GM10248 (cell line): ENCODE data around the gene AMY2A.
"Not testable (repeated sequence)": the region's sequence is repeated elsewhere in the genome, so short reads cannot be mapped to it uniquely, and the experiment has no call there.

Experiments
- CTCF ChIA-PET: fragments of 300-600 bp; sonication (Branson Sonifier 250); formaldehyde crosslinking; extraction: SDS; loops from one replicate; lab custom pipeline; 2021; ENCODE audit warnings: antibody characterized with exemption; lab: Yijun Ruan, JAX
- POLR2A ChIA-PET: fragments of 350-650 bp; sonication (Branson Sonifier 250); formaldehyde crosslinking; extraction: SDS; loops from one replicate; lab custom pipeline; 2020; ENCODE audit warnings: antibody characterized with exemption; lab: Yijun Ruan, JAX
- DNase-seq: peaks from one replicate; pipeline ENCODE4 v3.0.0; 2012; ENCODE audit errors: extremely low spot score
- CTCF ChIP-seq: IDR thresholded peaks from 2 replicates; pipeline ENCODE4 v1.5.1; 2012; ENCODE audit warnings: mild to moderate bottlenecking, low read depth; ENCODE audit errors: extremely low read depth, missing control alignments, control extremely low read depth

The AMY2A gene

DNA sequence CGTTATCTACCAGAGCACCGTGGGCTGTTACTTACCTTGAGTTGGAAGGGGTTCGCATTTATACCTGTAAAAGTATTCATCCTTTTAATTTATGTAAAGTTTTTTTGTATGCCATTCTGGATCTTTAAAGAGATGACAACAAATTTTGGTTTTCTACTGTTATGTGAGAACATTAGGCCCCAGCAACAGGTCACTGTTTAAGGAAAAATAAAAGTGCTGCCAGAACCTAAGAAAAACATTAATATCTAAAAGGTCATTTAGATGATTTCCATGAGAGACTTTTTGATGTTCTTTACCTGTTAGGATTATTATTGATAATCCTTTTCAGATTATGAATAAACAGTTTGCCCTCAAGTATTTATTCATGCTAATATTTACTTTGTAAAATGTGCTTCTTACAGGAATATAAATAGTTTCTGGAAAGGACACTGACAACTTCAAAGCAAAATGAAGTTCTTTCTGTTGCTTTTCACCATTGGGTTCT, at the start of gene AMY2A:
Gene AMY2A (plus strand): TSS at position 434 of the 484 bp plus-strand sequence. CDS start 14 bp downstream, at position 448.
- DNase-seq, POLR2A ChIA-PET, CTCF ChIA-PET: not testable (repeated sequence)

GRCh38 chr1:103569493-103569892, 47.7 kb upstream of the AMY2A start:
- no peak for TF ChIP-seq CTCF
- POLR2A ChIA-PET, result no interaction called here
- DNase-seq, result no peak
- CTCF ChIA-PET, result no interaction called here

GRCh38 chr1:103571289-103571688, 45.9 kb upstream of the AMY2A start, which contains the start of gene AMY2B:
TSS of gene AMY2B (plus strand) at chr1:103571589. CDS start at chr1:103571603, 14 bp downstream.
- DNase-seq, CTCF ChIA-PET, POLR2A ChIA-PET: not testable (repeated sequence)

DNA sequence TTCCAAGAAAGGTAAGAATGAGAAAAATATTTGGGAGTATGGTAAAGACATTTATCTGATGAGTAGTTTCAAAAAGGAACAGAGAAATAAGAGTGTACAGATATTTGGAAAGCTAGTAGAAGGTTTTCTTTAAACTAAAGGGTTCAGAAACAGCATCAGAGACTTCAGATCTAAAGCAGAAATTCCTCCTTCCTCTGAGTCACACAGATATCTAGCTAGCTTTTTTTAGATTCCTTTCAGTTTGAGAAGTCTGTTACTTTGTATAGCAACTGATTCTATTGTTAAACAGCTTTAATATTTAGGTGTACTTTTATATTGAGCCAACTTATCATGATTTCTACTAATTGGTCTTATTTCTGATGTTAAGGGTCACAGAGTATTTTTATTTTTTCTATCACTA, 41.2 kb upstream of the AMY2A start:
- no peak for DNase-seq
- POLR2A ChIA-PET, result no interaction called here
- TF ChIP-seq CTCF, result no peak
- CTCF ChIA-PET, result interaction anchor here (1.1 kb wide), 1 partner anchor 13 kb away, joined by 3 read pairs; no protein-coding TSS in a partner anchor

- POLR2A ChIA-PET, DNase-seq: not testable (repeated sequence)
- CTCF ChIA-PET, result interaction anchor here (1.1 kb wide), 1 partner anchor 14 kb away, joined by 3 read pairs; no protein-coding TSS in a partner anchor
Observed at GRCh38 chr1:103576784-103577183, 40.4 kb upstream of the AMY2A start.

DNA sequence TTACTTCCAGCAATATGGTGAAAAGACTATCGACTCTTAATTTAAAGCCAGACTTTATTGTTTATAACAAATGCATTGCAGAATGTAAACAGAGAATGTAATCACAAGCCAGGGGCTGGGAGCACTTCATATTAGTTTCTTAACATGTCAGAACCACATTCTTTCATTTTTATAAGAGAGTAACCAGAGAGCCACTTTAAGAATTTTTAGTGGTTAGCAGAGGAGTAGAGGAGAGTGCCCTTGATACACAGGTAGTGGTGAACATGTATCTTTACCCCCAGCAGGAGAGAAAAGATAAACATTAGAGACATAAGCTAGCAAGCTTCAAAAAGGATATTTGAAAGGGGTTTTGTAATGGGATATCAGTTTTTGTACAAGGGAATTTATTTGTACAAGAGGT, 34.8 kb upstream of the AMY2A start:
- TF ChIP-seq CTCF, result no peak
- DNase-seq, result no peak

GRCh38 chr1:103583887-103584286, 33.3 kb upstream of the AMY2A start:
- no peak for TF ChIP-seq CTCF
- ChIA-PET POLR2A (no interaction called here), CTCF (interaction anchor here (1.2 kb wide), 1 partner anchor 10 kb away, joined by 3 read pairs; no protein-coding TSS in a partner anchor)
- no peak for DNase-seq

More for the DNA sequence above, 34.8 kb upstream of the AMY2A start:
- ChIA-PET CTCF (no interaction called here), POLR2A (no interaction called here)

DNA sequence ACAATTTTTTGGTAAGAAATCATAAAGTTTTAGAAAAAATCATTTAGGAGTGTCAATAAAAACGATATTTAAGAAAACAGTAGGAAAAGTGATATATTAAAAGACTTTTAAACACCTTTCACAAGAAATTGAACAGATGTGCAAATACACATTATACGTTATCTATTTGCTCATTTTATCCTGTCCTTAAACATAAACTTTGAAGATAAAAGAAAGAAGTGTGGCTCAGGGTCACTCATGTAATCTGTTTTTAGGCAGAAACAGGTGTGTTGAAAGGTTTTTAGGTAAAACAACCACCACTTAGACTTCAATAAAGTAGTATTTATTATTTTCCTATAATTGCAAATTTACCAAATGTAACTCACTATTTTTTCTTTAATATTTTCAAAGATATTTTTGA, 32.7 kb upstream of the AMY2A start:
- no peak for DNase-seq
- ChIA-PET POLR2A (no interaction called here), CTCF (interaction anchor here (1.2 kb wide), 1 partner anchor 9 kb away, joined by 3 read pairs; no protein-coding TSS in a partner anchor)

GRCh38 chr1:103602740-103603139, 14.5 kb upstream of the AMY2A start:
- POLR2A ChIA-PET, CTCF ChIA-PET, DNase-seq: not testable (repeated sequence)

More for the DNA sequence above, 32.7 kb upstream of the AMY2A start:
- no peak for TF ChIP-seq CTCF
